ENCODE data around the gene PLEKHA5. TPM values are rescaled to one million over a fixed set of nuclear protein-coding genes. Genes with fewer than 3 reads are reported as not detected.

The PLEKHA5 gene
- total and polyA plus RNA-seq, 2 experiments from 2014 or later = 82.8 to 112 TPM

DNA sequence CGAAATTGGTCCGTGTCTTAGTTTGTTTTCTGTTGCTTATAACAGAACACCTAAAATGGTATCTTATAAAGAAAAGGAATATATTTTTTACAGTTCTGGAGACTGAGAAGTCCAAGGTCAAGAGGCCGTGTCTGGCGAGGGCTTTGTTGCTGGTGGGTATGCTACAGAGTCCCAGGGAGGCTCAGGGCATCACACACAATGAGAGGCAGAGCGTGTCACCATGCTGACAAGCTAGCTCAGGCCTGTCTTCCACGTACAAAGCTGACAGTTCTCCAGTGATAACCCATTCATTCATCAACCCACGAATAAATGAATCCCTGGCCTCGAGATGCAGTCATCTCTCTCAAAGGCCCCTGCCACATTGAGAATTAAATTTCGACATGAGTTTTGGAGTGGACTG lies 253.0 kb downstream of the PLEKHA5 start:
- no peaks in the 10 kb centered on the region for H3K9me2 ChIP-seq (ENCODE audit: insufficient read depth)
- no peak overlapping the region for H3K4me3 ChIP-seq
- H3K79me2 ChIP-seq (replicated peaks; ENCODE audit: insufficient read depth) = no peaks in the 10 kb centered on the region
- Mint-ChIP-seq H3K27ac (no peak overlapping the region), H3K36me3 (ENCODE audit: low read depth) (peaks cover 20% of the 10 kb centered on the region), H3K9me3 (no peaks in the 10 kb centered on the region), H3K4me3 (no peak overlapping the region), H3K4me1 (peaks cover 12% of the 10 kb centered on the region; the same call in 2 of the 3 replicates), H3K27me3 (ENCODE audit: insufficient read depth, low read depth, poor library complexity) (peaks cover 9% of the 10 kb centered on the region)
- 0 out of 2 replicates have a peak, but pooled peaks cover 11% of the 10 kb centered on the region for H3F3A ChIP-seq (replicated peaks; ENCODE audit: low read depth)
- no peaks in the 10 kb centered on the region for H3K27me3 ChIP-seq (ENCODE audit: insufficient read depth)
- TF ChIP-seq, protein P1, sequence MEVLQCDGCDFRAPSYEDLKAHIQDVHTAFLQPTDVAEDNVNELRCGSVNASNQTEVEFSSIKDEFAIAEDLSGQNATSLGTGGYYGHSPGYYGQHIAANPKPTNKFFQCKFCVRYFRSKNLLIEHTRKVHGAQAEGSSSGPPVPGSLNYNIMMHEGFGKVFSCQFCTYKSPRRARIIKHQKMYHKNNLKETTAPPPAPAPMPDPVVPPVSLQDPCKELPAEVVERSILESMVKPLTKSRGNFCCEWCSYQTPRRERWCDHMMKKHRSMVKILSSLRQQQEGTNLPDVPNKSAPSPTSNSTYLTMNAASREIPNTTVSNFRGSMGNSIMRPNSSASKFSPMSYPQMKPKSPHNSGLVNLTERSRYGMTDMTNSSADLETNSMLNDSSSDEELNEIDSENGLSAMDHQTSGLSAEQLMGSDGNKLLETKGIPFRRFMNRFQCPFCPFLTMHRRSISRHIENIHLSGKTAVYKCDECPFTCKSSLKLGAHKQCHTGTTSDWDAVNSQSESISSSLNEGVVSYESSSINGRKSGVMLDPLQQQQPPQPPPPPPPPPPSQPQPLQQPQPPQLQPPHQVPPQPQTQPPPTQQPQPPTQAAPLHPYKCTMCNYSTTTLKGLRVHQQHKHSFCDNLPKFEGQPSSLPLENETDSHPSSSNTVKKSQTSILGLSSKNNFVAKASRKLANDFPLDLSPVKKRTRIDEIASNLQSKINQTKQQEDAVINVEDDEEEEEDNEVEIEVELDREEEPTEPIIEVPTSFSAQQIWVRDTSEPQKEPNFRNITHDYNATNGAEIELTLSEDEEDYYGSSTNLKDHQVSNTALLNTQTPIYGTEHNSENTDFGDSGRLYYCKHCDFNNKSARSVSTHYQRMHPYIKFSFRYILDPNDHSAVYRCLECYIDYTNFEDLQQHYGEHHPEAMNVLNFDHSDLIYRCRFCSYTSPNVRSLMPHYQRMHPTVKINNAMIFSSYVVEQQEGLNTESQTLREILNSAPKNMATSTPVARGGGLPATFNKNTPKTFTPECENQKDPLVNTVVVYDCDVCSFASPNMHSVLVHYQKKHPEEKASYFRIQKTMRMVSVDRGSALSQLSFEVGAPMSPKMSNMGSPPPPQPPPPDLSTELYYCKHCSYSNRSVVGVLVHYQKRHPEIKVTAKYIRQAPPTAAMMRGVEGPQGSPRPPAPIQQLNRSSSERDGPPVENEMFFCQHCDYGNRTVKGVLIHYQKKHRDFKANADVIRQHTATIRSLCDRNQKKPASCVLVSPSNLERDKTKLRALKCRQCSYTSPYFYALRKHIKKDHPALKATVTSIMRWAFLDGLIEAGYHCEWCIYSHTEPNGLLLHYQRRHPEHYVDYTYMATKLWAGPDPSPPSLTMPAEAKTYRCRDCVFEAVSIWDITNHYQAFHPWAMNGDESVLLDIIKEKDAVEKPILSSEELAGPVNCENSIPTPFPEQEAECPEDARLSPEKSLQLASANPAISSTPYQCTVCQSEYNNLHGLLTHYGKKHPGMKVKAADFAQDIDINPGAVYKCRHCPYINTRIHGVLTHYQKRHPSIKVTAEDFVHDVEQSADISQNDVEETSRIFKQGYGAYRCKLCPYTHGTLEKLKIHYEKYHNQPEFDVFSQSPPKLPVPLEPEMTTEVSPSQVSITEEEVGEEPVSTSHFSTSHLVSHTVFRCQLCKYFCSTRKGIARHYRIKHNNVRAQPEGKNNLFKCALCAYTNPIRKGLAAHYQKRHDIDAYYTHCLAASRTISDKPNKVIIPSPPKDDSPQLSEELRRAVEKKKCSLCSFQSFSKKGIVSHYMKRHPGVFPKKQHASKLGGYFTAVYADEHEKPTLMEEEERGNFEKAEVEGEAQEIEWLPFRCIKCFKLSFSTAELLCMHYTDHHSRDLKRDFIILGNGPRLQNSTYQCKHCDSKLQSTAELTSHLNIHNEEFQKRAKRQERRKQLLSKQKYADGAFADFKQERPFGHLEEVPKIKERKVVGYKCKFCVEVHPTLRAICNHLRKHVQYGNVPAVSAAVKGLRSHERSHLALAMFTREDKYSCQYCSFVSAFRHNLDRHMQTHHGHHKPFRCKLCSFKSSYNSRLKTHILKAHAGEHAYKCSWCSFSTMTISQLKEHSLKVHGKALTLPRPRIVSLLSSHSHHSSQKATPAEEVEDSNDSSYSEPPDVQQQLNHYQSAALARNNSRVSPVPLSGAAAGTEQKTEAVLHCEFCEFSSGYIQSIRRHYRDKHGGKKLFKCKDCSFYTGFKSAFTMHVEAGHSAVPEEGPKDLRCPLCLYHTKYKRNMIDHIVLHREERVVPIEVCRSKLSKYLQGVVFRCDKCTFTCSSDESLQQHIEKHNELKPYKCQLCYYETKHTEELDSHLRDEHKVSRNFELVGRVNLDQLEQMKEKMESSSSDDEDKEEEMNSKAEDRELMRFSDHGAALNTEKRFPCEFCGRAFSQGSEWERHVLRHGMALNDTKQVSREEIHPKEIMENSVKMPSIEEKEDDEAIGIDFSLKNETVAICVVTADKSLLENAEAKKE (CRISPR knock-in tag; IDR thresholded peaks at IDR 0.05) = no peak
- TF ChIP-seq, protein P2, sequence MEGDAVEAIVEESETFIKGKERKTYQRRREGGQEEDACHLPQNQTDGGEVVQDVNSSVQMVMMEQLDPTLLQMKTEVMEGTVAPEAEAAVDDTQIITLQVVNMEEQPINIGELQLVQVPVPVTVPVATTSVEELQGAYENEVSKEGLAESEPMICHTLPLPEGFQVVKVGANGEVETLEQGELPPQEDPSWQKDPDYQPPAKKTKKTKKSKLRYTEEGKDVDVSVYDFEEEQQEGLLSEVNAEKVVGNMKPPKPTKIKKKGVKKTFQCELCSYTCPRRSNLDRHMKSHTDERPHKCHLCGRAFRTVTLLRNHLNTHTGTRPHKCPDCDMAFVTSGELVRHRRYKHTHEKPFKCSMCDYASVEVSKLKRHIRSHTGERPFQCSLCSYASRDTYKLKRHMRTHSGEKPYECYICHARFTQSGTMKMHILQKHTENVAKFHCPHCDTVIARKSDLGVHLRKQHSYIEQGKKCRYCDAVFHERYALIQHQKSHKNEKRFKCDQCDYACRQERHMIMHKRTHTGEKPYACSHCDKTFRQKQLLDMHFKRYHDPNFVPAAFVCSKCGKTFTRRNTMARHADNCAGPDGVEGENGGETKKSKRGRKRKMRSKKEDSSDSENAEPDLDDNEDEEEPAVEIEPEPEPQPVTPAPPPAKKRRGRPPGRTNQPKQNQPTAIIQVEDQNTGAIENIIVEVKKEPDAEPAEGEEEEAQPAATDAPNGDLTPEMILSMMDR (conservative IDR thresholded peaks at IDR 0.05; ENCODE audit: low read depth in 2 of 2) = no peak
- no peak for TF ChIP-seq POLR2AphosphoS5 (IDR thresholded peaks at IDR 0.05; ENCODE audit: low read depth)
- TF ChIP-seq, protein P3, sequence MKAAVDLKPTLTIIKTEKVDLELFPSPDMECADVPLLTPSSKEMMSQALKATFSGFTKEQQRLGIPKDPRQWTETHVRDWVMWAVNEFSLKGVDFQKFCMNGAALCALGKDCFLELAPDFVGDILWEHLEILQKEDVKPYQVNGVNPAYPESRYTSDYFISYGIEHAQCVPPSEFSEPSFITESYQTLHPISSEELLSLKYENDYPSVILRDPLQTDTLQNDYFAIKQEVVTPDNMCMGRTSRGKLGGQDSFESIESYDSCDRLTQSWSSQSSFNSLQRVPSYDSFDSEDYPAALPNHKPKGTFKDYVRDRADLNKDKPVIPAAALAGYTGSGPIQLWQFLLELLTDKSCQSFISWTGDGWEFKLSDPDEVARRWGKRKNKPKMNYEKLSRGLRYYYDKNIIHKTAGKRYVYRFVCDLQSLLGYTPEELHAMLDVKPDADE (IDR thresholded peaks at IDR 0.05) = no peak
- no peak for TF ChIP-seq NANOG (IDR thresholded peaks at IDR 0.05; ENCODE audit: borderline replicate concordance)
- no peak for TF ChIP-seq STAT1 (IDR thresholded peaks at IDR 0.05; ENCODE audit: unreplicated experiment)
- no peak for TF ChIP-seq CREB1 (CRISPR knock-in tag; IDR thresholded peaks at IDR 0.05; ENCODE audit: low read depth)
- no peak for TF ChIP-seq ZNF114 (CRISPR knock-in tag; IDR thresholded peaks at IDR 0.05)
- no peak for TF ChIP-seq JUNB (IDR thresholded peaks at IDR 0.05; ENCODE audit: unreplicated experiment)
- no peak for TF ChIP-seq EZH2 (IDR thresholded peaks at IDR 0.05; ENCODE audit: low read depth, unreplicated experiment)
- H3K4me1 ChIP-seq (ENCODE audit: insufficient read depth) = peaks cover 6% of the 10 kb centered on the region
- ATAC-seq (0 out of 3 replicates have a peak, but pooled peaks have one; percentile 14), DNase-seq (ENCODE audit: low spot score) (no peak)
- H2AFZ ChIP-seq = no peak overlapping the region
- H3K4me2 ChIP-seq = no peak overlapping the region
- H4K20me1 ChIP-seq (replicated peaks; ENCODE audit: insufficient read depth) = no peaks in the 10 kb centered on the region
- H3K27ac ChIP-seq (ENCODE audit: low read depth) = peak overlapping the region; percentile 86
- H3K36me3 ChIP-seq (ENCODE audit: insufficient read depth) = no peaks in the 10 kb centered on the region

All from GM23338 (cell line).